WTC11 (cell line): Measurements from ENCODE around the gene LARGE1. TPM values are rescaled to one million over a fixed set of nuclear protein-coding genes. Genes with fewer than 3 reads are reported as not detected.

Experiments
- ATAC-seq: fragments of 200-7000 bp; cut with Tn5 transposase; 2 replicates; pipeline ENCODE4 v1.10.0; 2021; ENCODE audit warnings: mild to moderate bottlenecking, moderate library complexity
- CTCF ChIA-PET: fragments of 300-600 bp; sonication (Branson Sonifier 250); formaldehyde crosslinking; loops from one replicate; lab custom pipeline; 2021; ENCODE audit warnings: antibody characterized with exemption; lab: Charles Lee
- POLR2A ChIA-PET: fragments of 350-600 bp; sonication (Branson Sonifier 250); formaldehyde crosslinking; loops from one replicate; lab custom pipeline; 2021; ENCODE audit warnings: antibody characterized with exemption; lab: Charles Lee
- DNase-seq: peaks from one replicate; pipeline ENCODE4 v3.0.0; 2021; ENCODE audit warnings: low spot score
- H3K27ac Mint-ChIP-seq: 2 replicates; pipeline ENCODE4 v1.8.0; 2021; ENCODE audit warnings: mixed read lengths
- H3K27me3 Mint-ChIP-seq: 2 replicates; pipeline ENCODE4 v1.8.0; 2021; ENCODE audit warnings: low read depth, mild to moderate bottlenecking, moderate library complexity, mixed read lengths
- H3K36me3 Mint-ChIP-seq: 2 replicates; pipeline ENCODE4 v1.8.0; 2021; ENCODE audit warnings: mixed read lengths
- H3K4me1 Mint-ChIP-seq: 2 replicates; pipeline ENCODE4 v1.8.0; 2022; ENCODE audit warnings: mixed read lengths
- H3K4me3 Mint-ChIP-seq: 2 replicates; pipeline ENCODE4 v1.8.0; 2021; ENCODE audit warnings: mild to moderate bottlenecking, moderate library complexity, mixed read lengths
- H3K9me3 Mint-ChIP-seq: 2 replicates; pipeline ENCODE4 v1.8.0; 2021; ENCODE audit warnings: mixed read lengths
- AR ChIP-seq: fragments of 250-450 bp; sonication (Bioruptor Pico); IDR thresholded peaks from 2 replicates; pipeline ENCODE4 v1.9.0; 2021; ENCODE audit warnings: mild to moderate bottlenecking
- CTCF ChIP-seq: fragments of 200-600 bp; IDR thresholded peaks from 2 replicates; pipeline ENCODE4 v1.8.0; 2022; ENCODE audit warnings: antibody characterized with exemption
- E2F1 ChIP-seq: sonication (generic); formaldehyde crosslinking; IDR thresholded peaks from 2 replicates; pipeline ENCODE4 v1.8.0; 2022; ENCODE audit warnings: mild to moderate bottlenecking, missing genetic modification reagents
- FOXP1 ChIP-seq: sonication (generic); formaldehyde crosslinking; IDR thresholded peaks from 2 replicates; pipeline ENCODE4 v1.8.0; 2022; ENCODE audit warnings: missing genetic modification reagents, mild to moderate bottlenecking, moderate library complexity, borderline replicate concordance
- IRF2 ChIP-seq: sonication (generic); formaldehyde crosslinking; IDR thresholded peaks from 2 replicates; pipeline ENCODE4 v1.8.0; 2022; ENCODE audit warnings: low read depth, missing genetic modification reagents, borderline replicate concordance
- JAZF1 ChIP-seq: fragments of 250-450 bp; sonication (Bioruptor Pico); IDR thresholded peaks from 2 replicates; pipeline ENCODE4 v1.9.0; 2021; ENCODE audit warnings: moderate library complexity, mild to moderate bottlenecking, inconsistent platforms
- MAX ChIP-seq: sonication (generic); formaldehyde crosslinking; IDR thresholded peaks from 2 replicates; pipeline ENCODE4 v1.8.0; 2022; ENCODE audit warnings: mild to moderate bottlenecking, missing genetic modification reagents
- MLX ChIP-seq: sonication (generic); formaldehyde crosslinking; IDR thresholded peaks from 2 replicates; pipeline ENCODE4 v1.8.1; 2023; ENCODE audit warnings: mild to moderate bottlenecking, missing genetic modification reagents, moderate library complexity
- NFATC4 ChIP-seq: fragments of 250-450 bp; sonication (Bioruptor Pico); IDR thresholded peaks from 2 replicates; pipeline ENCODE4 v1.9.0; 2021; ENCODE audit warnings: mild to moderate bottlenecking
- NFYB ChIP-seq: sonication (generic); formaldehyde crosslinking; conservative IDR thresholded peaks from 2 replicates; pipeline ENCODE4 v1.8.0; 2022; ENCODE audit warnings: low read depth, missing genetic modification reagents
- NR1H2 ChIP-seq: sonication (generic); formaldehyde crosslinking; IDR thresholded peaks from 2 replicates; pipeline ENCODE4 v1.9.0; 2021; ENCODE audit warnings: mild to moderate bottlenecking, moderate library complexity, missing genetic modification reagents
- SP1 ChIP-seq: sonication (generic); formaldehyde crosslinking; conservative IDR thresholded peaks from 2 replicates; pipeline ENCODE4 v1.8.1; 2022; ENCODE audit warnings: missing genetic modification reagents
- TCF7 ChIP-seq: sonication (generic); formaldehyde crosslinking; IDR thresholded peaks from 2 replicates; pipeline ENCODE4 v1.8.0; 2022; ENCODE audit warnings: mild to moderate bottlenecking, low read depth, missing genetic modification reagents, moderate library complexity
- USF1 ChIP-seq: sonication (generic); formaldehyde crosslinking; IDR thresholded peaks from 2 replicates; pipeline ENCODE4 v1.8.0; 2022; ENCODE audit warnings: mild to moderate bottlenecking, missing genetic modification reagents
- ZBTB21 ChIP-seq: sonication (generic); formaldehyde crosslinking; IDR thresholded peaks from 2 replicates; pipeline ENCODE4 v1.8.1; 2023; ENCODE audit warnings: mild to moderate bottlenecking, missing genetic modification reagents, borderline replicate concordance
- ZMAT4 ChIP-seq: fragments of 250-450 bp; sonication (Bioruptor Pico); IDR thresholded peaks from 2 replicates; pipeline ENCODE4 v1.9.0; 2021; ENCODE audit warnings: mild to moderate bottlenecking
- ZNF121 ChIP-seq: sonication (generic); formaldehyde crosslinking; IDR thresholded peaks from 2 replicates; pipeline ENCODE4 v1.8.0; 2023; ENCODE audit warnings: missing genetic modification reagents
- ZNF219 ChIP-seq: sonication (generic); formaldehyde crosslinking; IDR thresholded peaks from 2 replicates; pipeline ENCODE4 v1.8.0; 2023; ENCODE audit warnings: missing genetic modification reagents, mild to moderate bottlenecking, borderline replicate concordance
- total RNA-seq: library from RNA; stranded (reverse); gene quantifications from 3 replicates; pipeline ENCODE4 v1.2.3, GENCODE V29; 2021
- TF ChIP-seq, protein P1 (sequence below): sonication (generic); formaldehyde crosslinking; IDR thresholded peaks from 2 replicates; pipeline ENCODE4 v1.8.1; 2022; ENCODE audit warnings: mild to moderate bottlenecking, missing genetic modification reagents, moderate library complexity, borderline replicate concordance
- TF ChIP-seq, protein P2 (sequence below): sonication (generic); formaldehyde crosslinking; IDR thresholded peaks from 2 replicates; pipeline ENCODE4 v1.8.1; 2022; ENCODE audit warnings: low read depth, missing genetic modification reagents, borderline replicate concordance
- TF ChIP-seq, protein P3 (sequence below): sonication (generic); formaldehyde crosslinking; IDR thresholded peaks from 2 replicates; pipeline ENCODE4 v1.8.0; 2023; ENCODE audit warnings: missing genetic modification reagents

The LARGE1 gene
- total RNA-seq, 1 experiment from 2014 or later = 72.6 TPM

DNA sequence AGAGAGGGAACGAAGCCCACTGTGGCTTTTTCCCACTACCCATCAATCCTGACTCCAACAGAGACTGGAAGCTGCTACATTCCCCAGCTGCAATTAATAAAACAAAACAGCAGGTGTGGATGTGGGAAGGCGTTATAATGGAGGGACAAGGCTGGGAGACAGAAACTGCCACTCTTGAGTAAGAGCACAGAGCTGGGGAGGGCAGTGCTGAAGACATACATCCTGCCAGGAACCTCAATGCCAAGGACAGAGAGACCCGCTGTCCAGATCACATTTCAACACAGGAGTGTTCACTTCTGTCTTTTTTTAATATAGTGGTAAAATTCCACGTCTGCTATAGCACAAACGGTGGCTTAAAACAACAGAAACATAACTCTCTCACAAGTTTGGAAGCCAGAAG lies 94.5 kb downstream of the LARGE1 start:
- H3K4me1 Mint-ChIP-seq = peaks cover 87% of the 10 kb centered on the region
- TF ChIP-seq MLX (no peak), JAZF1 (no peak), E2F1 (CRISPR knock-in tag) (no peak), ZNF121 (CRISPR knock-in tag) (no peak)
- ATAC-seq (no peak), DNase-seq (no peak)
- POLR2A ChIA-PET = no interaction called here
- H3K9me3 Mint-ChIP-seq = peaks cover 3% of the 10 kb centered on the region; the same call in 1 of the 2 replicates
- H3K27me3 Mint-ChIP-seq = no peaks in the 10 kb centered on the region
- peak overlapping the region; percentile 67 for H3K27ac Mint-ChIP-seq
- CTCF ChIA-PET = no interaction called here
- no peak overlapping the region for H3K4me3 Mint-ChIP-seq
- H3K36me3 Mint-ChIP-seq = peaks cover 7% of the 10 kb centered on the region

- DNase-seq = no peak
- Mint-ChIP-seq H3K9me3 (peaks cover 3% of the 10 kb centered on the region; the same call in 1 of the 2 replicates), H3K4me3 (no peak overlapping the region)
- CTCF ChIA-PET = interaction anchor here (0.6 to 1.8 kb wide), 2 partner anchors 60 to 67 kb away, joined by 3 to 7 read pairs; no protein-coding TSS in a partner anchor
- TF ChIP-seq MAX (CRISPR knock-in tag) = no peak
- TF ChIP-seq JAZF1 = no peak
- TF ChIP-seq, protein P1, sequence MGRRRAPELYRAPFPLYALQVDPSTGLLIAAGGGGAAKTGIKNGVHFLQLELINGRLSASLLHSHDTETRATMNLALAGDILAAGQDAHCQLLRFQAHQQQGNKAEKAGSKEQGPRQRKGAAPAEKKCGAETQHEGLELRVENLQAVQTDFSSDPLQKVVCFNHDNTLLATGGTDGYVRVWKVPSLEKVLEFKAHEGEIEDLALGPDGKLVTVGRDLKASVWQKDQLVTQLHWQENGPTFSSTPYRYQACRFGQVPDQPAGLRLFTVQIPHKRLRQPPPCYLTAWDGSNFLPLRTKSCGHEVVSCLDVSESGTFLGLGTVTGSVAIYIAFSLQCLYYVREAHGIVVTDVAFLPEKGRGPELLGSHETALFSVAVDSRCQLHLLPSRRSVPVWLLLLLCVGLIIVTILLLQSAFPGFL (CRISPR knock-in tag) = no peak
- TF ChIP-seq, protein P2, sequence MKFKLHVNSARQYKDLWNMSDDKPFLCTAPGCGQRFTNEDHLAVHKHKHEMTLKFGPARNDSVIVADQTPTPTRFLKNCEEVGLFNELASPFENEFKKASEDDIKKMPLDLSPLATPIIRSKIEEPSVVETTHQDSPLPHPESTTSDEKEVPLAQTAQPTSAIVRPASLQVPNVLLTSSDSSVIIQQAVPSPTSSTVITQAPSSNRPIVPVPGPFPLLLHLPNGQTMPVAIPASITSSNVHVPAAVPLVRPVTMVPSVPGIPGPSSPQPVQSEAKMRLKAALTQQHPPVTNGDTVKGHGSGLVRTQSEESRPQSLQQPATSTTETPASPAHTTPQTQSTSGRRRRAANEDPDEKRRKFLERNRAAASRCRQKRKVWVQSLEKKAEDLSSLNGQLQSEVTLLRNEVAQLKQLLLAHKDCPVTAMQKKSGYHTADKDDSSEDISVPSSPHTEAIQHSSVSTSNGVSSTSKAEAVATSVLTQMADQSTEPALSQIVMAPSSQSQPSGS (CRISPR knock-in tag) = no peak
- TF ChIP-seq, protein P3, sequence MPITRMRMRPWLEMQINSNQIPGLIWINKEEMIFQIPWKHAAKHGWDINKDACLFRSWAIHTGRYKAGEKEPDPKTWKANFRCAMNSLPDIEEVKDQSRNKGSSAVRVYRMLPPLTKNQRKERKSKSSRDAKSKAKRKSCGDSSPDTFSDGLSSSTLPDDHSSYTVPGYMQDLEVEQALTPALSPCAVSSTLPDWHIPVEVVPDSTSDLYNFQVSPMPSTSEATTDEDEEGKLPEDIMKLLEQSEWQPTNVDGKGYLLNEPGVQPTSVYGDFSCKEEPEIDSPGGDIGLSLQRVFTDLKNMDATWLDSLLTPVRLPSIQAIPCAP (CRISPR knock-in tag) = no peak
- no peak for TF ChIP-seq NR1H2
- no peak for TF ChIP-seq CTCF
- TF ChIP-seq ZMAT4 (CRISPR knock-in tag) = no peak
- TF ChIP-seq AR (CRISPR knock-in tag) = no peak
- TF ChIP-seq MLX = no peak
- no peak for TF ChIP-seq USF1 (CRISPR knock-in tag)
- TF ChIP-seq ZNF219 (CRISPR knock-in tag) = no peak
- no peak for TF ChIP-seq IRF2 (CRISPR knock-in tag)
- no peak for TF ChIP-seq ZBTB21 (CRISPR knock-in tag)
- TF ChIP-seq SP1 = no peak
- no peak for TF ChIP-seq NFATC4 (CRISPR knock-in tag)
- no peak for TF ChIP-seq NFYB (CRISPR knock-in tag)
- TF ChIP-seq ZNF121 (CRISPR knock-in tag) = no peak
- TF ChIP-seq TCF7 (CRISPR knock-in tag) = no peak
- no peak for TF ChIP-seq FOXP1 (CRISPR knock-in tag)
- TF ChIP-seq, all 79 proteins: peak for 0
- POLR2A ChIA-PET = no interaction called here
- Mint-ChIP-seq H3K36me3 (peaks cover 9% of the 10 kb centered on the region), H3K27me3 (no peaks in the 10 kb centered on the region), H3K4me1 (peaks cover 69% of the 10 kb centered on the region), H3K27ac (peak overlapping the region; percentile 81)
- ATAC-seq = no peak
Observed at GRCh38 chr22:33823552-33823951, 96.7 kb downstream of the LARGE1 start.
